ENCODE data around the gene BBS7. TPM values are rescaled to one million over a fixed set of nuclear protein-coding genes. Genes with fewer than 3 reads are reported as not detected.

BBS7 gene
- total RNA-seq, 1 donor from 2014 or later: 10.8 TPM

DNA sequence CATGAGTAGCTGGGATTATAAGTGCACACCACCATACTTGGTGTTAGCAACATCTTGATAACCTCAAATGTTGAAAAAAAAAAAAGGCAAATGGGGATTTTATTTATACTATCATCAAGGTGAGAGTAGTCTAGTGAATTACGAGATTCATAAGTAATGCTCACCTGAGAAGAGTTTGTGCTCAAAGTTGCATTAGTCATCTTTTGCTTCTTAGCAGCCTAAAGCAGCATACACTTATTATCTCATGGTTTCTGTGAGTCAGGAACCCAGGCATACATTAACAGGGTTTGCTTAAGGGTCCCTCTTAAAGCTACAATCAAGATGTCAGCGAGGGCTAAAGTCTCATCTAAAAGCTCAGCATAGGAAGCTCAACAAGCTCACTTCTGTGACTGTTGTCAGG, 77.3 kb downstream of the BBS7 start:
- DNase-seq (ENCODE audit: low spot score): no peak

DNA sequence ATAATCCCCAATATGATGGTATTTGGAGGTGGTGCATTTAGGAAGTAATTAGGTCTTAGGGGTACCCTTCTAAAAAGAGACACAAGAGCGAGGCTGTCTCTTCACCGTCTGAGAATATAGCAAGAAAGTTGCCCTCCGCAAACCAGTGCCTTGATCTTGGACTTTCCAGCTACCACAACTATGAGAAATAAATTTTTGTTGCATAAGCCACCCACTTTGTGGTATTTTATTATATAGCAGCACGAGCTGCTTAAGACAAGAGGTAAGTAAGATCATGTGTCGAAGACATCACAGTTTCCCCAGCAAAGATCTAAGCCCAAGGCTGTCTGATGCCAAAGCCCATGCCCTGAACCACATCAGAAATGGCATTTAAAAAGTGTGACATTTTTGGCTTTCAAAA, 78.8 kb downstream of the BBS7 start:
- DNase-seq (ENCODE audit: low spot score): no peak

DNA sequence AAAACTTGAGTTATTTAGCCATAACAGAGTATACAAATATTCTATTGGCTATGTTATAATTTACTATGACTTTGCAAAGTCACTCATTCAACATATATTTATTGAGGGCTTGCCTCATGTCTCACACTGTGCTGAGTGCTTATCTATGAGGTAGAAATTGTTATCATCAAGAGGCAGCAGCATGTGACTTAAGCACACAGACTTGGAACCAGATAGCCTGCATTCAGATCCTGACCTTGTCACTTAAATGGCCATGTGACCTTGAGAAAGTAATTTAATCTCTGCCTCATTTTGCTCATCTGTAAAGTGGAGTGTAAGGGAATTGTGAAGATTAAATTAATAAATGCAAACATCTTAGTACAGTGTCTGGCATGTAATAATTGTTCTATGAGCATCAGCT, 79.3 kb downstream of the BBS7 start:
- DNase-seq (ENCODE audit: low spot score): no peak

DNA sequence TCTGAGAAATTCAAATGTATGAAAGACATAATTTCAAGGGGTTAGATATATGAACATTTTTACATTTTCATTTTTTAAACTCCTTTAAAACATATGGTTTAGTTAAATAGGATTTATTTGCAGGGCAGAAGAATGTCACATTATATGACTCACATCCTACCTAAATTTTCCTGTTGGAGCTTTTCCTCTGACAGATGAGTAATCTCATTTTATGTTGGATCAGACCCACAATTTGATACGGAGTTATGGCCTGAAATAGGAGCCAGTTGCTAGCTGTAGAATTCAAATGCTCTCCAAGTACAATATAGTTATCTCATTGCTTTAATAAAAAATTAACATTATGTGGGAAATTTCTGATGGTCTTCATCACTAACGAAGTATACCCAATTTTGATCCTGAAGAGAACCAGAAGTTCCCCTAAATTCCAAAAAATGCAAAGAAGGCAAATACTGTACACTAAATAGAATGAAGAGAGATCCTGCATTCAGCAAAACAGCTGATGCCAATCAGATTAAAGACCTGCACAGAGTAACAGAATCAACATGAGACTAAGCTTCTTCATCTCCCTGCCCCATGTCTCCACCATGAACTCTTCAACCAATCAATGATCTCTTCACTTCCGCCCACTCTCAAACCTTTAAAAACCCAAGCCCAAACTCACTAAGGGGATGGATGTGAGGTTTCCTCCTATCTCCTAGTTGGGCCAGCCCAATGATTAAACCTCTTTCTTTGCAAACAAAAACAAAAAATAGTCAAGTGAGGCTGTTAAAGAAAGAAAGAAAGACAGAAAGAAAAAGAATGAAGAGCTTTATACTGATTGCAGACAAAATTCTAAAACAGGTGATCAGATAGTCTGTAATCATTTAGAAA, 80.1 kb downstream of the BBS7 start:
- no peak for DNase-seq (ENCODE audit: low spot score)

DNA sequence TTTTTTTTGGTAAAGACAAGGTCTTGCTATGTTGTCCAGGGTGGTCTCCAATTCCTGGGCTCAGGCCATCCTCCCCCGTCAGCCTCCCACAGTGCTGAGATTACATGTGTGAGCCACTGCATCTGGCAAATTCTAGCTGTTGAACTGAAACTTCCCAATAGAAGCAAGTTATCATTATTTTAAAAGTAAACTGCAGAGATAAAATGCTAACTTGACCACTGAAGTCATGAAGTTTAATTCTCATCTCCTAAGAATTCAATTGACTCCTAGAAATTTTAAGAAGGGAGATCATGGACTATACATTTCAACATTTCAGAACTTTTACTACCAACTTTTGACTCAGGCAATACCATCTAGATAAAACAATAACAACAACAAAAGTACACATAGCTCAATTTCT, 80.8 kb downstream of the BBS7 start:
- no peak for DNase-seq (ENCODE audit: low spot score)

DNA sequence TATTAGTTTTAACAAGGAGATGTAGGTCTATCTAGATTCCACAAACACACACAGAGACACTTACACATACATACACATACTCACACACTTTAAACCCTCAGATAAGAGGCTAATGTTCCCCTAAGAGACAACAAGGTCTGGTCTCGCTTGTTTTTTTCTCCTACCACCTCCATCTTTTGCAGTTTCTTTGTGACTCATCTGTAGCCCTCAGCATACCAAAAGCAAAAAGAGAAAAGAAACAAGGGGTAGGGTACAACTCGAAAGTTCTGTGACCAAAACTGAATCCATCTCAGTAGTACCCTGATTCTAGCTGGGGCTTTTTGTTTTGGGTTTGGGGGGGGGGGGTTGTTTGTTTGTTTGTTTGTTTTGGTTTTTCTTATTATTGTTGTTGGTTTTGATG, 81.4 kb downstream of the BBS7 start:
- no peak for DNase-seq (ENCODE audit: low spot score)

DNA sequence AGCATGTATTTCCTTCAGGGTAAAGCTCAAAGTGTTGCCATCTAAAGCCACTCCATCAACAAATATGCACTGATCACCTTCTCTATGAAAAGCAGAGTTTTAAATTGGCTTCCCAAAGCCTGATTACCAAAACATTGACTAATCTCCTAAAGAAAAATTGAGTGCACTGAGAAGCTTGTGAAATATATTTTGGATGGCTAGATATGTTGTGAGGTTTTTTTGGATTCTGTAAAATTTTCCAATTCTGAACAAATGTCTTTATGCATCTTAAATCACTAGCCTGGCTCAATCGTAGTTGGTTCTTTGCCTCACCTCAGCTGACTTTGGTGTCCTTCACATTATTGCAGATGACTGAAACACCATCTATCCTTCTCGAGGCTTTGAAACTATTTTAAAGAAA, 84.1 kb downstream of the BBS7 start:
- DNase-seq (ENCODE audit: low spot score): no peak

DNA sequence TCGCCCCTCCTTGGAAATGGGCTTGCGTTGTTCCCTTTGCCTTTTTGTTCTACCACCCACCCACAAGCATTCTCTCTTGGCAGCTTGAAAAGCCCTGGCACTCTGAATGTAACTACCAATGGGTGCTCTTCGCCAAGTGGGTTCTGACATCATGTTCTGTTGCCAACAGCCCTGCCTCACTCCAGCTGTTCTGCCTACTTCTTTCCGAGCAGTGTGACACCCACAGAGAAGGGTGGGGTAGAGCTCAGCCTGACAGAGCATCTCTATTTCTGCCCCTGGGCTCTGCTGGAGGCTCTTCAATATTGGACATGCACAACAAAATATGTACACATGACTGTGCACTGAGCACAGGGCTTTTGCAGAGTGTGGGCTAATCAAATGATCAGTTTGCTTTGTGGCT, 84.8 kb downstream of the BBS7 start:
- DNase-seq (ENCODE audit: low spot score): no peak

DNA sequence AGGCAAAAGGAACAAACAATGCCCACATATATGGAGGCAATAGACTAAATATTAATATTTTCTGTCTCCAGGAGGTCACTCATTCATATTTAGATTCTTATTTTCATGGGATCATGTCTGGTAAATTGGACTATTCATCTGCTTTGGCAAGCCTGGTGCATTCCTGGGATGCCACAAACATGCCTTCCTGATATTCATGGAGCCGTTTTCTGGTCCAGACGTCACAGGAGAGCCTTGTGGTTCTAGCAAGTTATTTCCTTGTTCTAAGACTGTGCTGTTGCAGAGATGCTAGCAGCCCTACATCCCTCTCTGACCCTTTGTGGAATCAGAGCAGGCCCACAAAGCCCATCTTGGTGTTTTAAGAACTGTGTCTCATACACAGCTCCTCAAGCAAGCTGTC, 85.3 kb downstream of the BBS7 start:
- DNase-seq (ENCODE audit: low spot score): no peak

DNA sequence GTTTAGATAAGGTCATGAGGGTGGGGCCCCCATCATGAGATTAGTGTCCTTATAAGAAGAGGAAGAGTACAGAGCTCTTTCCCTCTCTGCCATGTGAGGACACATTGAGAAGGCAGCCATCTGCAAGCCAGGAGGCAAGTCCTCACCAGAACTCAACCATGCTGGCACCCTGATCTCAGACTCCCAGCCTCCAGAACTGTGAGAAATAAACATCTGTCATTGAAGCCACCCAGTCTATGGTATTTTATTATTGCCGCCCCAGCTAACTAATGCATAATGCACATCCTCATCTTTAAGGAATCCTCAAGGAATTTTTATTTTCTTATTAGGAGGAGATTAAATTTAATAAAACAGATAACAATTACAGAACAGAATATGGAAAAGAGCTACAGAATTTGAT, 85.9 kb downstream of the BBS7 start:
- no peak for DNase-seq (ENCODE audit: low spot score)

DNA sequence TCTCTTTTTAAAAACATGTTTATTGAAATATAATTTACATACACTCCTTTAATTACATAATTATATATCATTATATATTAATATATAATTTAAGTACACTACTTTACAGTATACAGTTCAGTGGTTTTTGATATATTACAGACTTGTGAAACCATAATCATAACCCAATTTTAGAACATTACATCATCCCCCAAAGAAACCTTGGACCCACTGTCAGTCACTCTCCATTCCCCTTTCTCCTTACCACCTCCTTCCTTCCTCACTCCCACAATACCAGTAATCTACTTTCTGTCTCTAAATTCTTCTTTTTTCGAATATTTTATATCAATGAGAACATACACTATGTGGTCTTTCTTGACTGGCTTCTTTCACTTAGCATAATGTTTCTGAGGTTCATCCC, 87.1 kb downstream of the BBS7 start:
- DNase-seq (ENCODE audit: low spot score): no peak

DNA sequence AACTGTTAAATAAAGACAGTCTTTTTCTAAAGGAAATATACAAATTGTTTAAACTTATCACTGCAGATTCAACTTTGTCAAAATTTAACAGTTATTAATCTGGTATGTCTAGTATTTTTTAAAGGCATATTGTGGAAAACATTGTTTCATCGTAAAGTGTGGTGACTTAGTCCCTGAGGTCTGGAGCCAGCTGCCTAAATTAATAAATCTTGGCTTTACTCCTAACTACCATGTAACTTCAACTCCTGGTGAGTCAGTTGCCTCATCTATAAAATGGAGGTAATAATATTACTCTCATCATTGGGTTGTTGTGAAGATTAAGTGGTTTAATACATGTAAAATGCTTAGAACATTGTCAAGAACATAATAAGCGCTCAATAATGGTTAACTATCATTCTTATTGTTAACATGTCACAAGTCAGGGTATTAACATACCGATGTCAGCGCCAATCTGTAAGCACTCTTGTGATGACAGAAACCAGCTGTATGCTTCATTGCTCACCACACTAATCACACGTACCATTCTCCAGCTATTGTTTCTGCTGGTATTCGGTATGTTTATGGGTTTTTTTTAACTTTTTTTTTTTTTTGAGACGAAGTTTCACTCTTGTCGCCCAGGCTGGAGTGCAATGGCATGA, 91.2 kb downstream of the BBS7 start:
- no peak for DNase-seq (ENCODE audit: low spot score)

DNA sequence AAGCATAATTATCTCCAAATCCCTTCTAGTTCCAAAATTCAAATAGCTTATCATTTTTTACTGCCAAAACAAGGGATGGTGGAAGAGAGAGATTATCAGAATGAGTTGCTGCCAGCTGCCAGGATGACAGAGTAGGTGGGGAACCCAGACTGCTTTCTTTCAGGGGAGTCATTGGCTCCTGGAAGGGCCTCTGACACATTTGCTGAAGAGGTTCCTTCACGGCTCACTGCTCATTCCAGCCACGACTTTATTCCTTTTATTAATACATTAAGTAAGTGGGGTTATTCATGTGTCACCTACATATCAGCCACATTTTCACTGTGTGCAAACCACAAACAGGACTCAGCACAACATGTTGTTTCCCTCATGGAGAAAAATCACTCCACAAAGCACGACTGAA, 92.6 kb downstream of the BBS7 start:
- DNase-seq (ENCODE audit: low spot score): no peak

DNA sequence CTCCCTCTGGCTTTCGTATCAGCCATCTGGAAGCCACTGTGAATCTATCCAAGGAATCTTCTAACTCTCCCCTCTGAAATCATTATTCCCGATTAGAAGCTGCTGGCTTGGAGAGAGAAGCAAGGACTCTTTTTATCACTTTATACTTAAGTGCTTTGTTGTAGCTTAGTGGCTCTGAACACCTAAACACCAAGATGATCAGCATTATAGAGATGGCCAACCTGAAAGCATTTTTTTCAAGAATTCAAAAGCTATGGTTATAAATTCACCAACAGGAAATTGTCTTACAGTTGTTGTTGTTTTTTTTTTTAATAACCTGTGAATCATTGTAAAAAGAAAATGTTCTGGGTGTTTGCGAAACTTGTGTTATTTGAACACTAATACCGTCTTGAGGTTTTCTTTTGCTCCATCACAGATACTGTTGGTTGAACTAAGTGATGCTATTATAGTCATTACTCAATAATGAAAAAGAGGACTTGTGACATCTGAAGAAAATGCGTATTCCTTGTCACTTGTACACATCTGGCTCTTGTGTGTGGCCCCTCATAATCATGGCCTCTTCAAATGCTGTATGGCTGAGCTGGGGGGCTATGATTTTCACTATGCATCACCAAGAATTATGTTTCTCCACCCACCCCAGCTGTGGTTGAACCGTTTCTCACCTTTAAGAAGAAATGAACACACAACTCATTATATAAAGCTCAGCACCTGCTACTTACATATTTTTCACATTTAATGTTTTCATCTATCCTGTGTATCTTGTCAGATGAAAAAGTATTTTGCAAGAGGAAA, 93.5 kb downstream of the BBS7 start:
- DNase-seq (ENCODE audit: low spot score): no peak

Other genes with a start within 250 kb of the BBS7 start
- 700 TPM for gene ANXA5, start 173.5 kb downstream of the BBS7 start, total RNA-seq
- not detected for gene SMIM43, start 105.3 kb downstream of the BBS7 start, total RNA-seq
- 10.7 TPM for gene EXOSC9, start 69.2 kb downstream of the BBS7 start, total RNA-seq
- gene CCNA2, start 46.6 kb downstream of the BBS7 start, total RNA-seq: 0.39 TPM
- gene TRPC3, start 81.6 kb upstream of the BBS7 start, total RNA-seq: 0.48 TPM